Left ventricle myocardium inferior (tissue), 1 donor: ENCODE data around the gene SIVA1. TPM values are rescaled to one million over a fixed set of nuclear protein-coding genes. Genes with fewer than 3 reads are reported as not detected.
A peak's percentile ranks its signal among the peaks of the same experiment; 100 is the strongest.

Source experiments
- DNase-seq: peaks from one replicate; pipeline ENCODE4 v3.0.0-alpha.2; 2020
- H3K27ac ChIP-seq: fragments of 200-600 bp; replicated peaks from 2 replicates; pipeline ENCODE4 v1.8.0; 2021
- H3K27me3 ChIP-seq: fragments of 200-600 bp; 2 replicates; pipeline ENCODE4 v1.8.0; 2021; ENCODE audit warnings: low read depth
- H3K36me3 ChIP-seq: fragments of 200-600 bp; 2 replicates; pipeline ENCODE4 v1.8.0; 2021
- H3K4me1 ChIP-seq: fragments of 200-600 bp; 2 replicates; pipeline ENCODE4 v1.8.0; 2021
- H3K4me3 ChIP-seq: fragments of 200-600 bp; 2 replicates; pipeline ENCODE4 v1.8.0; 2021; ENCODE audit warnings: mild to moderate bottlenecking, moderate library complexity
- H3K9me3 ChIP-seq: fragments of 200-600 bp; replicated peaks from 2 replicates; pipeline ENCODE4 v1.8.0; 2021
- CTCF ChIP-seq: fragments of 200-600 bp; IDR thresholded peaks from 2 replicates; pipeline ENCODE4 v1.8.0; 2021; ENCODE audit warnings: antibody characterized with exemption, mild to moderate bottlenecking, borderline replicate concordance
- intact Hi-C: fragments of 100-400 bp; cut with micrococcal nuclease; formaldehyde crosslinking; loops from one replicate; pipeline ENCODE4 v1.11.0; 2022
- total RNA-seq: library from RNA; stranded (reverse); fragmentation: NEBNext Ultra II Directional; extraction: Animal tissue kit (Norgen Biotek cat#: 25700); gene quantifications from one replicate; pipeline ENCODE4 v1.2.1, GENCODE V29; 2021
- donor health status: DM: no; HTN: yes; CAD: no; lungs with severe emphysema.

SIVA1 gene
- total RNA-seq, 1 donor from 2014 or later = 55.6 TPM

GRCh38 chr14:104734051-104734587 lies 18.8 kb upstream of the SIVA1 start:
- Histone ChIP-seq H3K27ac (peak overlapping the region; percentile 98), H3K4me3 (no peak overlapping the region), H3K4me1 (peaks cover 84% of the 10 kb centered on the region), H3K27me3 (no peaks in the 10 kb centered on the region), H3K36me3 (peaks cover 10% of the 10 kb centered on the region), H3K9me3 (no peaks in the 10 kb centered on the region)
- no peak for DNase-seq
- intact Hi-C loops = no loop called here
- no peak for TF ChIP-seq CTCF

GRCh38 chr14:104734601-104734990 lies 18.4 kb upstream of the SIVA1 start:
- intact Hi-C loops = no loop called here
- no peaks in the 10 kb centered on the region for H3K27me3 ChIP-seq
- H3K4me3 ChIP-seq = no peak overlapping the region
- no peaks in the 10 kb centered on the region for H3K9me3 ChIP-seq
- H3K36me3 ChIP-seq = peaks cover 15% of the 10 kb centered on the region
- TF ChIP-seq CTCF = no peak
- no peak for DNase-seq
- H3K4me1 ChIP-seq = peaks cover 83% of the 10 kb centered on the region
- H3K27ac ChIP-seq = peak overlapping the region; percentile 98

GRCh38 chr14:104734991-104735779 lies 17.8 kb upstream of the SIVA1 start:
- TF ChIP-seq CTCF = no peak
- peak overlapping the region; percentile 98 for H3K27ac ChIP-seq
- H3K4me3 ChIP-seq = no peak overlapping the region
- no peak for DNase-seq
- no peaks in the 10 kb centered on the region for H3K27me3 ChIP-seq
- H3K4me1 ChIP-seq = peaks cover 79% of the 10 kb centered on the region
- H3K36me3 ChIP-seq = peaks cover 21% of the 10 kb centered on the region
- no peaks in the 10 kb centered on the region for H3K9me3 ChIP-seq
- intact Hi-C loops = no loop called here

GRCh38 chr14:104735830-104736642 lies 16.9 kb upstream of the SIVA1 start:
- intact Hi-C loops = no loop called here
- Histone ChIP-seq H3K27me3 (no peaks in the 10 kb centered on the region), H3K4me3 (peak overlapping the region; percentile 36), H3K4me1 (peaks cover 70% of the 10 kb centered on the region), H3K9me3 (no peaks in the 10 kb centered on the region), H3K36me3 (peaks cover 28% of the 10 kb centered on the region), H3K27ac (peak overlapping the region; percentile 98)
- TF ChIP-seq CTCF = no peak
- peak; percentile 90 for DNase-seq

- no peak for TF ChIP-seq CTCF
- DNase-seq = no peak
- H3K36me3 ChIP-seq = peaks cover 51% of the 10 kb centered on the region
- peak overlapping the region; percentile 98 for H3K27ac ChIP-seq
- peaks cover 46% of the 10 kb centered on the region for H3K4me1 ChIP-seq
- H3K9me3 ChIP-seq = no peaks in the 10 kb centered on the region
- H3K27me3 ChIP-seq = no peaks in the 10 kb centered on the region
- intact Hi-C loops = no loop called here
- H3K4me3 ChIP-seq = no peak overlapping the region
These were observed 14.4 kb upstream of the SIVA1 start for GRCh38 chr14:104738375-104739019.
